HEK293 (cell line): Measurements from ENCODE around the gene TTC32.

ENCODE experiments used
- CTCF ChIA-PET: fragments of 350-600 bp; formaldehyde crosslinking; extraction: SDS; loops from one replicate; lab custom pipeline; 2021; ENCODE audit warnings: antibody characterized with exemption; lab: Yijun Ruan, JAX
- POLR2A ChIA-PET: fragments of 300-600 bp; formaldehyde crosslinking; extraction: SDS; loops from one replicate; lab custom pipeline; 2020; ENCODE audit warnings: antibody characterized with exemption, inconsistent platforms; lab: Yijun Ruan, JAX
- H3K27ac ChIP-seq: fragments of 200-500 bp; sonication (Bioruptor generic); 2 replicates; pipeline ENCODE4 v1.5.1; 2014; ENCODE audit warnings: low read depth, low read length, control low read depth, inconsistent platforms; ENCODE audit errors: extremely low read depth
- H3K36me3 ChIP-seq, 2 experiments: fragments of 200-500 bp in 1 of 2; sonication (Bioruptor generic) in 1 of 2; 1 replicate in 1 of 2; 2 replicates in 1 of 2; pipeline ENCODE4 v1.5.1; 2014 to 2017; ENCODE audit warnings: inconsistent platforms in 2 of 2, low read length in 2 of 2; ENCODE audit not compliant: control insufficient read depth in 2 of 2, insufficient read depth in 1 of 2
- H3K4me1 ChIP-seq: fragments of 200-500 bp; sonication (Bioruptor generic); 2 replicates; pipeline ENCODE4 v1.5.1; 2014; ENCODE audit warnings: mild to moderate bottlenecking, low read length, inconsistent platforms; ENCODE audit not compliant: control insufficient read depth, insufficient read depth
- H3K4me3 ChIP-seq: 2 replicates; pipeline ENCODE4 v1.5.1; 2011; ENCODE audit warnings: low read depth, mild to moderate bottlenecking, control low read depth, low read length, moderate library complexity
- H3K9me3 ChIP-seq: fragments of 200-500 bp; sonication (Bioruptor generic); 2 replicates; pipeline ENCODE4 v1.5.1; 2014; ENCODE audit warnings: low read depth, low read length, inconsistent platforms; ENCODE audit not compliant: control insufficient read depth, insufficient read depth
- ELK4 ChIP-seq: IDR thresholded peaks from 2 replicates; pipeline ENCODE4 v1.6.1; 2011; ENCODE audit warnings: mild to moderate bottlenecking, low read depth, low read length, borderline replicate concordance
- GLI2 ChIP-seq: fragments of 450-650 bp; formaldehyde crosslinking; IDR thresholded peaks from 2 replicates; pipeline ENCODE4; 2017; ENCODE audit warnings: missing biosample characterization, missing genetic modification characterization, low read depth, borderline replicate concordance
- GLIS2 ChIP-seq: fragments of 450-650 bp; formaldehyde crosslinking; IDR thresholded peaks from 2 replicates; pipeline ENCODE4 v1.5.1; 2016; ENCODE audit warnings: missing biosample characterization, missing genetic modification characterization
- HOXD13 ChIP-seq: sonication (generic); formaldehyde crosslinking; IDR thresholded peaks from 2 replicates; pipeline ENCODE4 v1.8.0; 2022; ENCODE audit warnings: missing genetic modification reagents, borderline replicate concordance
- TRIM28 ChIP-seq: IDR thresholded peaks from 2 replicates; pipeline ENCODE4 v1.6.1; 2011; ENCODE audit warnings: low read length, control low read depth, borderline replicate concordance
- WT1 ChIP-seq: fragments of 450-650 bp; formaldehyde crosslinking; IDR thresholded peaks from 2 replicates; pipeline ENCODE4 v1.5.1; 2016; ENCODE audit warnings: missing biosample characterization, missing genetic modification characterization
- YY2 ChIP-seq: fragments of 450-650 bp; formaldehyde crosslinking; IDR thresholded peaks from 2 replicates; pipeline ENCODE4 v1.5.1; 2016; ENCODE audit warnings: missing biosample characterization, missing genetic modification characterization
- ZBTB17 ChIP-seq: fragments of 450-650 bp; formaldehyde crosslinking; IDR thresholded peaks from 2 replicates; pipeline ENCODE4 v1.5.1; 2016; ENCODE audit warnings: missing biosample characterization, missing genetic modification characterization
- ZBTB8A ChIP-seq: fragments of 450-650 bp; formaldehyde crosslinking; IDR thresholded peaks from 2 replicates; pipeline ENCODE4 v1.5.1; 2016; ENCODE audit warnings: missing biosample characterization, missing genetic modification characterization
- ZIC2 ChIP-seq: fragments of 450-650 bp; formaldehyde crosslinking; IDR thresholded peaks from 2 replicates; pipeline ENCODE4 v1.5.1; 2016; ENCODE audit warnings: missing biosample characterization, missing genetic modification characterization
- ZNF133 ChIP-seq: fragments of 450-650 bp; formaldehyde crosslinking; IDR thresholded peaks from 2 replicates; pipeline ENCODE4 v1.5.1; 2016; ENCODE audit warnings: missing biosample characterization, missing genetic modification characterization
- ZNF169 ChIP-seq: fragments of 450-650 bp; formaldehyde crosslinking; IDR thresholded peaks from 2 replicates; pipeline ENCODE4 v1.5.1; 2016; ENCODE audit warnings: missing biosample characterization, missing genetic modification characterization
- ZNF2 ChIP-seq: fragments of 450-650 bp; formaldehyde crosslinking; IDR thresholded peaks from 2 replicates; pipeline ENCODE4 v1.5.1; 2016; ENCODE audit warnings: missing biosample characterization, missing genetic modification characterization
- ZNF221 ChIP-seq: fragments of 450-650 bp; formaldehyde crosslinking; IDR thresholded peaks from 2 replicates; pipeline ENCODE4 v1.5.1; 2017; ENCODE audit warnings: missing biosample characterization, missing genetic modification characterization, borderline replicate concordance
- ZNF223 ChIP-seq: fragments of 450-650 bp; formaldehyde crosslinking; IDR thresholded peaks from 2 replicates; pipeline ENCODE4 v1.5.1; 2016; ENCODE audit warnings: missing biosample characterization, missing genetic modification characterization
- ZNF24 ChIP-seq: fragments of 450-650 bp; formaldehyde crosslinking; IDR thresholded peaks from 2 replicates; pipeline ENCODE4 v1.5.1; 2016; ENCODE audit warnings: missing biosample characterization, missing genetic modification characterization
- ZNF280D ChIP-seq: fragments of 450-650 bp; formaldehyde crosslinking; IDR thresholded peaks from 2 replicates; pipeline ENCODE4 v1.5.1; 2016; ENCODE audit warnings: missing biosample characterization, missing genetic modification characterization
- ZNF404 ChIP-seq: fragments of 450-650 bp; formaldehyde crosslinking; IDR thresholded peaks from 2 replicates; pipeline ENCODE4 v1.5.1; 2017; ENCODE audit warnings: missing biosample characterization, missing genetic modification characterization
- ZNF423 ChIP-seq: fragments of 450-650 bp; formaldehyde crosslinking; IDR thresholded peaks from 2 replicates; pipeline ENCODE4 v1.5.1; 2016; ENCODE audit warnings: missing biosample characterization, missing genetic modification characterization
- ZNF426 ChIP-seq: fragments of 450-650 bp; formaldehyde crosslinking; IDR thresholded peaks from 2 replicates; pipeline ENCODE4 v1.5.1; 2017; ENCODE audit warnings: missing biosample characterization, missing genetic modification characterization, mild to moderate bottlenecking, inconsistent platforms, moderate library complexity
- ZNF501 ChIP-seq: fragments of 450-650 bp; formaldehyde crosslinking; IDR thresholded peaks from 2 replicates; pipeline ENCODE4 v1.5.1; 2016; ENCODE audit warnings: missing biosample characterization, missing genetic modification characterization
- ZNF571 ChIP-seq: fragments of 450-650 bp; formaldehyde crosslinking; IDR thresholded peaks from 2 replicates; pipeline ENCODE4 v1.5.0; 2017; ENCODE audit warnings: missing biosample characterization, missing genetic modification characterization
- ZNF596 ChIP-seq: fragments of 450-650 bp; IDR thresholded peaks from 2 replicates; pipeline ENCODE4 v1.5.0; 2018; ENCODE audit warnings: missing biosample characterization, mild to moderate bottlenecking, missing genetic modification characterization, moderate library complexity
- ZNF621 ChIP-seq: fragments of 450-650 bp; formaldehyde crosslinking; IDR thresholded peaks from 2 replicates; pipeline ENCODE4 v1.5.1; 2017; ENCODE audit warnings: missing biosample characterization, missing genetic modification characterization
- ZNF629 ChIP-seq: fragments of 450-650 bp; formaldehyde crosslinking; IDR thresholded peaks from 2 replicates; pipeline ENCODE4 v1.5.1; 2017; ENCODE audit warnings: missing biosample characterization, missing genetic modification characterization
- ZNF677 ChIP-seq: fragments of 450-650 bp; IDR thresholded peaks from 2 replicates; pipeline ENCODE4 v1.5.0; 2018; ENCODE audit warnings: missing biosample characterization, mild to moderate bottlenecking, missing genetic modification characterization, moderate library complexity
- ZNF785 ChIP-seq: fragments of 450-650 bp; formaldehyde crosslinking; IDR thresholded peaks from 2 replicates; pipeline ENCODE4 v1.5.1; 2016; ENCODE audit warnings: missing biosample characterization, missing genetic modification characterization
- ZNF792 ChIP-seq: fragments of 450-650 bp; formaldehyde crosslinking; IDR thresholded peaks from 2 replicates; pipeline ENCODE4 v1.5.1; 2016; ENCODE audit warnings: missing biosample characterization, missing genetic modification characterization
- ZNF830 ChIP-seq: fragments of 450-650 bp; IDR thresholded peaks from 2 replicates; pipeline ENCODE4 v1.5.0; 2018; ENCODE audit warnings: missing biosample characterization, missing genetic modification characterization, low read depth, mild to moderate bottlenecking, moderate library complexity
- ZSCAN16 ChIP-seq: fragments of 450-650 bp; formaldehyde crosslinking; IDR thresholded peaks from 2 replicates; pipeline ENCODE4 v1.5.1; 2016; ENCODE audit warnings: missing biosample characterization, missing genetic modification characterization
- ZSCAN4 ChIP-seq: fragments of 450-650 bp; formaldehyde crosslinking; IDR thresholded peaks from 2 replicates; pipeline ENCODE4 v1.5.1; 2017; ENCODE audit warnings: missing biosample characterization, missing genetic modification characterization

TTC32 gene

GRCh38 chr2:19863303-19864041 lies 38.3 kb downstream of the TTC32 start (continued):
- TF ChIP-seq ZNF501 (0 out of 2 replicates have a peak, but pooled peaks have one; percentile 66), ZNF596 (no peak), ZNF621 (tag by site-specific recombination) (no peak), ZNF2 (tag by site-specific recombination) (peak; percentile 77; the same call in 1 of the 2 replicates), ZNF280D (tag by site-specific recombination) (no peak), ZSCAN16 (tag by site-specific recombination) (no peak; the same call in 1 of the 2 replicates), ZNF423 (tag by site-specific recombination) (no peak), ZNF785 (no peak), ELK4 (no peak), WT1 (no peak), ZBTB8A (tag by site-specific recombination) (no peak), ZNF677 (no peak), ZSCAN4 (tag by site-specific recombination) (no peak), GLI2 (tag by site-specific recombination) (no peak), TRIM28 (no peak), ZBTB17 (tag by site-specific recombination) (peak; percentile 58), ZNF404 (tag by site-specific recombination) (no peak), ZNF24 (no peak), ZNF221 (tag by site-specific recombination) (no peak), ZNF426 (tag by site-specific recombination) (no peak), ZNF792 (tag by site-specific recombination) (peak; percentile 73; the same call in 1 of the 2 replicates), ZNF223 (tag by site-specific recombination) (no peak), ZIC2 (tag by site-specific recombination) (no peak)

GRCh38 chr2:19861813-19862212 lies 40.0 kb downstream of the TTC32 start:
- Histone ChIP-seq H3K4me3 (no peak overlapping the region), H3K27ac (no peak overlapping the region), H3K4me1 (no peaks in the 10 kb centered on the region), H3K9me3 (no peaks in the 10 kb centered on the region), H3K36me3 (no peaks in the 10 kb centered on the region)
- TF ChIP-seq ZNF785 (no peak), ZBTB8A (tag by site-specific recombination) (no peak), ZNF621 (tag by site-specific recombination) (no peak), YY2 (tag by site-specific recombination) (no peak), ZNF169 (tag by site-specific recombination) (no peak), HOXD13 (CRISPR knock-in tag) (no peak), ZNF571 (tag by site-specific recombination) (no peak), ZNF629 (no peak), GLIS2 (tag by site-specific recombination) (no peak), ZNF830 (tag by site-specific recombination) (no peak), ZNF133 (no peak)
- ChIA-PET CTCF (interaction anchor here (1.4 kb wide), 1 partner anchor 114 kb away, joined by 3 read pairs; no protein-coding TSS in a partner anchor), POLR2A (no interaction called here)
